ENCODE data around the gene MED1. TPM values are rescaled to one million over a fixed set of nuclear protein-coding genes. Genes with fewer than 3 reads are reported as not detected.

The MED1 gene
- total and polyA plus RNA-seq, 2 of the 4 experiments (the other 2 are of a cell fraction) = 16.9 to 24.2 TPM

DNA sequence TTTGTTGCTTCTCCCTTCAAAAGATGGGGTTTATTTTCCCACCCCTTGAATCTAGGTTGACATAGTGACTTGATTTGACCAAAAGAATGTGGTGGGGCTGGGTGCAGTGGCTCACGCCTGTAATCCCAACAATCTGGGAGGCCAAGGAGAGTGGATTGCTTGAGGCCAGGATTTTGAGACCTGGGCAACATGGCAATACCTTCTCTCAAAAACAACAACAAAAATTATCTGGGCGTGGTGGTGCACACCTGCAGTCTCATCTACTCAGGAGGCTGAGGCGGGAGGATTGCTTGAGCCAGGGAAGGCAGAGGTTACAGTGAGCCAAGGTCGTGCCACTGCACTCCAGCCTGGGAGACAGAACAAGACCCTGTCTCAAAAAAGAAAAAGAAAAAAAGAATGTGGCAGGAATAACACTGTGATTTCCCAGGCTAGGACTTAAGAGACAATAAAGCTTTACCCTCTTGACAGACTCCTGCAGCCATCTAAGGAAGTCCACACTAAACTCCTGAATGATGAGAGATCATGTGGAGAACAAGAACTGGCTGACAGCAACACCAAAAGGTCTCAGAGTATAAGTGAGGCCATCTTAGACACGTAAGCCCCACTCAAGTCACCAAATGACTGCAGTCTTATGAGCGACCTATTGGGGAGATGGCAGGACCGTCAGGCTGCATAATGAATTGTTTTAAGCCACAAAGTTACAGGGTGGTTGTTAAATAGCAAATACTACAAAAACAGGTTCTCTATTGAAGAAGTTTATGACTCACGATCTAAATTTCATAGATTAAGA, 86.6 kb downstream of the MED1 start:
- peak overlapping the region; percentile 38; the same call in 1 of the 2 replicates for H3K27ac ChIP-seq (ENCODE audit: insufficient read depth, low read length)
- DNase-seq (no peak), ATAC-seq (ENCODE audit: low read depth) (peak; percentile 30; the same call in 1 of the 2 replicates)
- peaks cover 17 to 26% of the 10 kb centered on the region in 2 experiments; a peak in 3 of 4 replicates for H3K79me1 ChIP-seq (ENCODE audit: low read depth in 1 of 2, low read length in 2 of 2)
- H2AK5ac ChIP-seq (ENCODE audit: low read depth, low read length) = peak overlapping the region; percentile 56
- ChIA-PET POLR2A (ENCODE audit: unreplicated experiment) (interaction anchor here (0.5 kb wide), 1 partner anchor 280 kb away, joined by 7 read pairs; no protein-coding TSS in a partner anchor), CTCF (interaction anchor here (0.7 to 1.2 kb wide), 2 partner anchors 19 to 44 kb away, joined by 3 to 4 read pairs; no protein-coding TSS in a partner anchor)
- H3K9me3 ChIP-seq (ENCODE audit: control insufficient read depth, insufficient read depth, low read length) = no peaks in the 10 kb centered on the region
- no peak overlapping the region for H3K56ac ChIP-seq (ENCODE audit: extremely low read depth, insufficient read depth, low read length)
- dilution Hi-C loops (cut with HindIII; ENCODE audit: low sequenced_read_pairs, unreplicated experiment) (no loop called here), intact Hi-C loops (cut with micrococcal nuclease) (loop anchor here (5.0 kb wide), 1 partner anchor 37 kb away; no protein-coding TSS in a partner anchor), in situ Hi-C loops (cut with MboI; ENCODE audit: low sequenced_read_pairs) (no loop called here)
- H2BK5ac ChIP-seq (ENCODE audit: low read depth, low read length, poor library complexity, severe bottlenecking) = no peak overlapping the region
- peak overlapping the region; percentile 12 for H3K4me2 ChIP-seq (ENCODE audit: low read depth, low read length)
- 0 out of 2 replicates have a peak overlapping the region, but pooled peaks have one; percentile 15 for H3K4ac ChIP-seq (ENCODE audit: low read depth, low read length)
- H3K14ac ChIP-seq (replicated peaks; ENCODE audit: low read depth, low read length) = 0 out of 2 replicates have a peak overlapping the region, but pooled peaks have one; percentile 14
- H3K27me3 ChIP-seq (ENCODE audit: control insufficient read depth, insufficient read depth, low read length) = no peaks in the 10 kb centered on the region
- 0 out of 3 replicates have a peak overlapping the region, but pooled peaks have one; percentile 49 for H2BK15ac ChIP-seq (ENCODE audit: low read depth, low read length)
- peak overlapping the region; percentile 1; the same call in 1 of the 2 replicates for H3K23ac ChIP-seq (ENCODE audit: low read depth, low read length)
- H3K4me3 ChIP-seq (ENCODE audit: insufficient read depth, low read depth, low read length) = no peak overlapping the region
- no peak overlapping the region for H4K91ac ChIP-seq (ENCODE audit: insufficient read depth, low read depth, low read length)
- 0 out of 2 replicates have a peak overlapping the region, but pooled peaks have one; percentile 9 for H3K18ac ChIP-seq (ENCODE audit: low read depth, low read length)
- H4K20me1 ChIP-seq (ENCODE audit: insufficient read depth, low read length) = peaks cover 14% of the 10 kb centered on the region
- no peaks in the 10 kb centered on the region for H3K36me3 ChIP-seq (ENCODE audit: control insufficient read depth, insufficient read depth, low read length)
- H2BK20ac ChIP-seq (ENCODE audit: low read depth, low read length) = no peak overlapping the region
- peaks cover 7% of the 10 kb centered on the region for H3K4me1 ChIP-seq (ENCODE audit: control insufficient read depth, insufficient read depth, low read length)
- no peak overlapping the region for H3K9ac ChIP-seq (ENCODE audit: low read depth, low read length)
- no peak overlapping the region for H2BK120ac ChIP-seq (ENCODE audit: low read depth, low read length)
- 100% methylated on average over 1 of the region's 8 CpGs; no CpG with 5 or more reads in 1 of the 2 experiments for WGBS, 2 experiments (ENCODE audit: extremely low coverage in 2 of 2, insufficient read length in 1 of 2)
- H3K9me1 ChIP-seq (ENCODE audit: insufficient read depth, low read length) = peaks cover 4% of the 10 kb centered on the region; the same call in 1 of the 2 replicates
- H2AK9ac ChIP-seq (replicated peaks; ENCODE audit: low read depth, low read length, poor library complexity) = no peak overlapping the region
- no TSS peak for BruUV-seq (replicated peaks)
- TF ChIP-seq RCOR1 (IDR thresholded peaks at IDR 0.05; ENCODE audit: insufficient replicate concordance, low read length) (no peak), MAFK (IDR thresholded peaks at IDR 0.05; ENCODE audit: low read depth, low read length) (no peak), NFE2L2 (IDR thresholded peaks at IDR 0.05; ENCODE audit: low read depth, low read length) (no peak), MAZ (IDR thresholded peaks at IDR 0.05; ENCODE audit: borderline replicate concordance, low read depth, low read length) (no peak), SMC3 (IDR thresholded peaks at IDR 0.05; ENCODE audit: low read depth, low read length) (no peak), FOS (IDR thresholded peaks at IDR 0.05; ENCODE audit: low read depth, low read length) (no peak), RAD21 (IDR thresholded peaks at IDR 0.05; ENCODE audit: low read length) (no peak), BHLHE40 (IDR thresholded peaks at IDR 0.05; ENCODE audit: low read depth, low read length) (no peak), CHD1 (IDR thresholded peaks at IDR 0.05; ENCODE audit: low read depth, low read length) (no peak), CEBPB (IDR thresholded peaks at IDR 0.05; ENCODE audit: low read depth, low read length) (no peak)
- TF ChIP-seq, protein P1, sequence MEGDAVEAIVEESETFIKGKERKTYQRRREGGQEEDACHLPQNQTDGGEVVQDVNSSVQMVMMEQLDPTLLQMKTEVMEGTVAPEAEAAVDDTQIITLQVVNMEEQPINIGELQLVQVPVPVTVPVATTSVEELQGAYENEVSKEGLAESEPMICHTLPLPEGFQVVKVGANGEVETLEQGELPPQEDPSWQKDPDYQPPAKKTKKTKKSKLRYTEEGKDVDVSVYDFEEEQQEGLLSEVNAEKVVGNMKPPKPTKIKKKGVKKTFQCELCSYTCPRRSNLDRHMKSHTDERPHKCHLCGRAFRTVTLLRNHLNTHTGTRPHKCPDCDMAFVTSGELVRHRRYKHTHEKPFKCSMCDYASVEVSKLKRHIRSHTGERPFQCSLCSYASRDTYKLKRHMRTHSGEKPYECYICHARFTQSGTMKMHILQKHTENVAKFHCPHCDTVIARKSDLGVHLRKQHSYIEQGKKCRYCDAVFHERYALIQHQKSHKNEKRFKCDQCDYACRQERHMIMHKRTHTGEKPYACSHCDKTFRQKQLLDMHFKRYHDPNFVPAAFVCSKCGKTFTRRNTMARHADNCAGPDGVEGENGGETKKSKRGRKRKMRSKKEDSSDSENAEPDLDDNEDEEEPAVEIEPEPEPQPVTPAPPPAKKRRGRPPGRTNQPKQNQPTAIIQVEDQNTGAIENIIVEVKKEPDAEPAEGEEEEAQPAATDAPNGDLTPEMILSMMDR (conservative IDR thresholded peaks at IDR 0.05; ENCODE audit: low read depth, low read length) = no peak
- no peak overlapping the region for H4K8ac ChIP-seq (ENCODE audit: low read depth in 2 of 2, low read length in 2 of 2)
- no peak overlapping the region for H2AFZ ChIP-seq (replicated peaks; ENCODE audit: low read length, poor library complexity)
- no peak overlapping the region for H4K5ac ChIP-seq (ENCODE audit: low read depth, low read length)
